PFSK-1 (cell line): ENCODE results near the gene SYCN.

Experiments used
- FOXP2 ChIP-seq: optimal IDR thresholded peaks from 2 replicates; pipeline ENCODE3; 2011; ENCODE audit warnings: borderline replicate concordance, control low read depth, inconsistent platforms; ENCODE audit not compliant: insufficient read depth; ENCODE audit errors: extremely low read length, extremely low read depth
- POLR2AphosphoS5 ChIP-seq: IDR thresholded peaks from 2 replicates; pipeline ENCODE4 v1.6.1; 2012; ENCODE audit warnings: low read depth, mild to moderate bottlenecking, control low read depth, low read length, moderate library complexity
- REST ChIP-seq, 2 experiments: IDR thresholded peaks; 2 replicates each; pipeline versions ENCODE4 v1.6.1 to v1.8.0; 2011 to 2012; ENCODE audit warnings: low read depth in 2 of 2, low read length in 2 of 2, control low read depth in 1 of 2, inconsistent platforms in 1 of 2, mild to moderate bottlenecking in 1 of 2, moderate library complexity in 1 of 2; ENCODE audit not compliant: insufficient read depth in 1 of 2
- SIN3A ChIP-seq: IDR thresholded peaks from 2 replicates; pipeline ENCODE4 v1.6.1; 2012; ENCODE audit warnings: mild to moderate bottlenecking, low read length, moderate library complexity, borderline replicate concordance; ENCODE audit not compliant: insufficient read depth
- TAF1 ChIP-seq: IDR thresholded peaks from 2 replicates; pipeline ENCODE4 v1.6.1; 2012; ENCODE audit warnings: low read length, control low read depth, borderline replicate concordance; ENCODE audit not compliant: insufficient read depth

SYCN gene

GRCh38 chr19:39155114-39155700 is 48.9 kb downstream of the SYCN start:
- TF ChIP-seq SIN3A = no peak
- TF ChIP-seq POLR2AphosphoS5 = no peak

- TF ChIP-seq FOXP2 (no peak), POLR2AphosphoS5 (no peak), SIN3A (no peak), REST (IDR thresholded peaks at IDR 0.05; ENCODE audit: insufficient read depth in 1 of 2, low read depth in 2 of 2, low read length in 2 of 2) (no peak), TAF1 (no peak)
Measured at GRCh38 chr19:39154629-39155100, 49.4 kb downstream of the SYCN start.

GRCh38 chr19:39154100-39154628 is 49.9 kb downstream of the SYCN start:
- TF ChIP-seq TAF1 (no peak), POLR2AphosphoS5 (no peak), REST (IDR thresholded peaks at IDR 0.05; ENCODE audit: insufficient read depth in 1 of 2, low read depth in 2 of 2, low read length in 2 of 2) (no peak), FOXP2 (no peak), SIN3A (no peak)
